Mesothelial cell of epicardium (in vitro differentiated cells): ENCODE results near the gene BTN1A1. TPM values are rescaled to one million over a fixed set of nuclear protein-coding genes. Genes with fewer than 3 reads are reported as not detected.

ENCODE experiments used
- DNase-seq, 2 experiments: peaks; one replicate each; pipeline ENCODE4 v3.0.0; 2021; ENCODE audit warnings: low spot score in 2 of 2; ENCODE audit not compliant: unreplicated experiment in 2 of 2
- H3K27ac Mint-ChIP-seq: 2 replicates; pipeline ENCODE4 v1.8.0; 2021; ENCODE audit warnings: mixed read lengths
- H3K27me3 Mint-ChIP-seq: 2 replicates; pipeline ENCODE4 v1.8.0; 2021; ENCODE audit warnings: low read depth, mixed read lengths
- H3K36me3 Mint-ChIP-seq: 2 replicates; pipeline ENCODE4 v1.8.0; 2021; ENCODE audit warnings: mixed read lengths
- H3K4me1 Mint-ChIP-seq: 2 replicates; pipeline ENCODE4 v1.8.0; 2021; ENCODE audit warnings: mixed read lengths
- H3K4me3 Mint-ChIP-seq: 2 replicates; pipeline ENCODE4 v1.8.0; 2021; ENCODE audit warnings: mild to moderate bottlenecking, moderate library complexity, mixed read lengths
- H3K9me3 Mint-ChIP-seq: 2 replicates; pipeline ENCODE4 v1.8.0; 2021; ENCODE audit warnings: mixed read lengths
- CTCF ChIP-seq: fragments of 200-600 bp; sonication (generic); IDR thresholded peaks from one replicate; pipeline ENCODE4 v1.5.0; 2021; ENCODE audit warnings: antibody characterized with exemption; ENCODE audit not compliant: unreplicated experiment
- total RNA-seq: library from RNA; stranded (reverse); gene quantifications from 3 replicates; pipeline ENCODE4 v1.2.1, GENCODE V29; 2021

Gene BTN1A1
- total RNA-seq, 1 donor from 2014 or later = 0.09 TPM

GRCh38 chr6:26556263-26557070, 56.4 kb downstream of the BTN1A1 start:
- DNase-seq = peak in 1 of 2 experiments; percentile 54
- Mint-ChIP-seq H3K36me3 (no peaks in the 10 kb centered on the region), H3K27ac (peak overlapping the region; percentile 60), H3K9me3 (peaks cover 5% of the 10 kb centered on the region), H3K27me3 (no peaks in the 10 kb centered on the region), H3K4me1 (peaks cover 12% of the 10 kb centered on the region), H3K4me3 (no peak overlapping the region)
- no peak for TF ChIP-seq CTCF

Other genes with a start within 250 kb of the BTN1A1 start
- gene BTN3A2, start 135.1 kb upstream of the BTN1A1 start, total RNA-seq = 19.2 to 21.5 TPM (median 21.3 TPM) in 3 replicates
- 37.9 to 39.0 TPM (median 38.4 TPM) in 3 replicates for gene BTN2A2, start 117.2 kb upstream of the BTN1A1 start, total RNA-seq
- gene BTN3A1, start 98.0 kb upstream of the BTN1A1 start, total RNA-seq = 37.2 to 39.8 TPM (median 39.0 TPM) in 3 replicates
- 15.4 to 17.2 TPM (median 16.3 TPM) in 3 replicates for gene BTN3A3, start 59.8 kb upstream of the BTN1A1 start, total RNA-seq
- 27.2 to 30.5 TPM (median 29.2 TPM) in 3 replicates for gene BTN2A1, start 42.3 kb upstream of the BTN1A1 start, total RNA-seq
- gene HMGN4, start 38.1 kb downstream of the BTN1A1 start, total RNA-seq = 49.4 to 60.5 TPM (median 54.1 TPM) in 3 replicates
- gene ABT1, start 96.7 kb downstream of the BTN1A1 start, total RNA-seq = 21.8 to 22.6 TPM (median 21.9 TPM) in 3 replicates
- gene ZNF322, start 159.4 kb downstream of the BTN1A1 start, total RNA-seq = 37.1 to 42.5 TPM (median 40.9 TPM) in 3 replicates